HS-5 (cell line): Measurements from ENCODE around the gene ZNF17.
A peak's percentile ranks its signal among the peaks of the same experiment; 100 is the strongest.

Experiments used
- DNase-seq: peaks from one replicate; pipeline ENCODE4 v3.0.0-alpha.2; 2012; ENCODE audit warnings: low read depth

Gene ZNF17

DNA sequence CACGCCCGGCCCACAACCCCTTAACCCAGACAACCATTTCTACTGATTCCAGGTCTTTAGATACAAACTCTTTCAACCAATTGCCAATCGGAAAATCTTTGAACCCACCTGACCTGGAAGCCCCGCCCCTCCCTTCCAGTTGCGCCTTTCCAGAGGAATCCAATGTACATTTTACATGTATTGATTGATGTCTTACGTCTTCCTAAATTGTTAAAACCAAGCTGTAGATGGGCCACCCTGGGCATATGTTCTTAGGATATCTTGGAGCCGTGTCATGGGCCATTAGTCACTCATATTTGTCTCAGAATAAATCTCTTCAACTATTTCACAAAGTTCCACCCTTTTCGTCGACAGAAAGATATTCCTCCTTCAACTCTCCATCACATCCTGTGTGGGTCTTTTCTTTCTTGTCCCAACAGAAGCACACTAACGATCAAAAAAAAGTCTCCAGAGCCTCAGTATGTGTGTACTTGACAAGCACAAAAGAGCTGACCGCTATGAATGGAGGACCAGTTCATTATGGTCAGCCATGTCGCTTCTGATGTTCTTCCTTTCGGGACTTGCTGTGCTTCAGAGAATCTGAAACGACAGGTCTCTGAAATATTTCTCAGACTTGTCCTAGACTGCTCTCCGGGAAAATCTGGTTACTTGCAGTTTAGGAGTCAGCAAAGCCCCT is 23.6 kb downstream of the ZNF17 start:
- no peak for DNase-seq

DNA sequence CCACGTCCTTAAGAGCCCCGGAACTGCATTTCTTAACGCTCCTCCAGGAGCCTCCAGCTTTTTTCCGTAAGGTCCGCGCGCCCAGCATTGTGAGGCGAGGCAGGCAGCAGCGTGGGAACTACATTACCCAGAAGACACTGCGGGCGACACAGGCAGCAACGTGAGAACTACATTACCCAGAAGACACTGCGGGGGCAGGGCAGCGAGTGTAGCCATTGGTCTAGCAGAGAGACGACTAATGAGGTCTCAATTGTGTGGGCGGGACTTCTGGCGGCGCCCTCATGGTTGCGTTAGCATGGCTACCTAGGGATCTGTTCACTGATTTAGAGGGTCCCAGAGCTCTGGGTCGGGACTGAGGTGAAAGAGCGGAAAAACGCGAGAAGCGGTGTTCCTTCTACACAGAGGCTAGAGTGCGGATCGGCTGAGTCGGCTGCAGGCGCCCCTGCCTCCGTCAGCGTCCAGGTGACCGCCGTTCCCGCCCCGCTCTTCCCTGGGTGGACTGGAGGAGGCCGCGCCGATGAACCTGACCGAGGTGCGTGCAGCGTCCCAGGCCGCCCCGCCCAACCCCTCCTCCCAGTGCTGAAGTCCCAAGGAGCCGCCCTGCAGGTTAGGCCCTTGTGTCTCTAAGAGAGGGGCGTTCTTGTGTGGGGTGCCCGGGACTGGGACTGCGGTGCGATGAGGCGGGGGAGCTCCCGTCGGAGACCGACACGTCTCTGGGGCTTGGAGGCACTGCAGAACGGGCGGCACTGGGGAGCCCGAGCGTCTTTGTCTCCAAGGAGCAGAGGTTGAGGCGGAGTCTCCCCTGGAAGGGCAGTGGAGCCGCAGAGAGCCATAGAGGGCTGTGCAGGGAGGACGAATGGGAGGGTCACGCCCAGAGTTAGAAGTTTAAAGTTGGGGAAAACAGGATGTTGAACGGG is 24.4 kb downstream of the ZNF17 start, which contains the start of gene ZNF749:
Gene ZNF749, plus strand, starts transcription at position 264 of the 917 bp plus-strand sequence. Its CDS starts 254 bp downstream, at position 518.
- DNase-seq = peak; percentile 86

DNA sequence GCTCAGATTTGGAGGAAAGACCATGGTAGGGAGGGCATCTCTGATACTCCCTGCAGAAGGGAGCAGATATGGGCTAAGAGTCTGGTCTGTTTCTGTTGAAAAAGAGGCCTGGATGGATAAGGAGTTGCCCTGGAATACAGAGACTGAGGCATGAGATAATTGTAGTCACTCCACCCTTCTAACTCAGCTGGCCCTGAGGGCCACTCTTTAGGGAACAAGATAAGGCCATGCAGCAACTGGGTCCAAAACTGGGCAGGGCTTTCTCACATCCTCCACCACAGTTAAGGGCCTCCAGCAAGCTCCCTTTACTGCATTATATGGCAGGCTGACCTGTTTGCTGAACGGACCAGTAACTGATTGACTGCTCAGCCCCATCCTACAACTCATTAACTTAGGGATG is 25.5 kb downstream of the ZNF17 start:
- no peak for DNase-seq

DNA sequence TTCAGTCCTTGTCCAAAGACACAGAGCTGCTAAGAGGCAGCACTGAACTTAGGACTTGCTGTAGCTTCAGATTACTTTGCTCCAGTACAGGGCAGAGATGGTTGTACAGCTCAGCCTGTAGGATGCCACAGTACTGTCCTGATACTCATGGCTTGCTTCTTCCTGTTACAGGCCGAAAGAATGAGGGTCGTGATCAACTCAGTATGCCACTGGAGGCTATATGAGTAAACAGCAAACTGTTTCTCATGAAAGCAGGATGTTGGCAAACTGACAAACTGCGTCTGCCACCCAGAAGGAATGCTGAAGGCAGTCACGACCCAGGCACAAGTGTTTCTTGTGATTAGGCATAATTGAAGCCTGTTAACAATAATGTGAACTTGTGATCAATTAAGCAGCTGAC is 27.0 kb downstream of the ZNF17 start:
- no peak for DNase-seq

DNA sequence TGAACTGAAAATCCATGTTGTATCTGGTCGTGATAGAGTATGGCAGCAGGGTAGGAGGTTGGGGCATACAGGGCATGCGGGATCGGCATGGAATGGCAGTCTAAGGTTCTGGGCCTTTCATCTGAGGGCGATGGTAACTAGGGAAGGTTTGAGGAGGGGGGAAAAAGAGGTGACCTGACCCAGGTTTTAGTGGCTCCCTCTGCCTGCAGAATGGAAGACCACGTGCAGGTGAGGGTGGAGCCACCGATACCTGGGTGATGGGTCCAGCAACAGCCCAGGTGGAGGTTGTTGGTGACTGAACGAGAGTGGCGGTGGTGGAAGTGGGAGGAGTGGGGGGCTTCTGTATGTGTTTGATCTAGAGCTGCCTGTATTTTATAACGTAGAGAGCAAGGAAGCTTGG is 28.0 kb downstream of the ZNF17 start:
- no peak for DNase-seq

DNA sequence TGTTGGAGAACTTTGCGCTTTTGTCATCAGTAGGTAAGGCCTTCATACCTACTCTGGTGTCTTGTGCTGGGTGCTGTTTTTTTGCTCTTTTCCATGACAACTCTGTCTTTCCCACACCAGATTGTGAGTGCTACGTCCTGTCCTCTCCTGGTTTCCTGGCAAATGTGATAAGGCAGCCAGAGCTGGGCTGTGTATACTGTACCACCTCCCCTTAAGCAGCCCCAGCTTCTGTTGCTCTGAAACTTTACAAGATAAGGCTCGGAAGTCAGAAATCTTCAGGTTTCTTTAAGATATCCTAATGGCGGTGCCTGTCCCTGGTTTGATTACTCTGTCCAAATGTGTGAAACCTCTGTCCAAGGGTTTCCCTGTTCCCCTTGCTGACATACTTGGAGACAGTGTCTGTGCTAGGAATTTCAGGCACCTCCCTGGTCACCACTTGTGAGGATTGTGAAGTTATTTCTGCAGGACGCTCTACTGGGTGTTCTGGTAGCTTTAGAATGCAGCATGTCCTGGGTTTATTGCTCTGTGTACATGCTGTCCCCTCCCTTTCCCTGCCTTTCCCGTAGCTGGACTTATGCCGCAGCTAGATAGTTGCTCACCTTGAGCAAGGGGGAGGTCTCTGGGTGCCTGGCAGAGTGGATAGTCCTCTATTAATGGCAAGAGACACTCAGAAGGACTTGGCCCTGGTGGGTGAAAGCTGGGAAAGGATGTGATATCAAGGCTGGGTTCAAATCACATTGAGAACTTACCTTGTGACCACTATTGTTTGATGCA is 31.2 kb downstream of the ZNF17 start:
- no peak for DNase-seq

DNA sequence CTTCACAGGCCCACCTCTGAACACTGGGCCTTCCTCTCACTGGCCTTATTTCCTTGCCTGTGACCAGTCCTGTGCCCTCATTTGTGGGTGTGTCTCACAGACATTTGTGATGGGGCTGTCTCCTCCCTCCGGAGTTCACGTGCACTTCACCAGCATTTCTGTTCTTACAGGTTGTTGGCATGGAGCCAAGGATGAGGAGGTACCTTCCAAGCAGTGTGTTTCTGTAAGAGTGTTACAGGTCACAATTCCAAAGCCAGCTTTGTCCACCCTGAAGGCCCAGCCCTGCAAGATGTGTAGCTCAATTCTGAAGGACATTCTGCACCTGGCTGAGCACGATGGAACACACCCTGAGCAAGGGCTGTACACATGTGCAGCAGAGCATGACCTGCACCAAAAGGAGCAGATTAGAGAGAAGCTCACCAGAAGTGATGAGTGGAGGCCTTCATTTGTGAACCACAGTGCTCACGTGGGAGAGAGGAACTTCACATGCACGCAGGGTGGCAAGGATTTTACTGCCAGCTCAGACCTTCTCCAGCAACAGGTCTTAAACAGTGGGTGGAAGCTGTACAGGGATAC is 32.2 kb downstream of the ZNF17 start:
- DNase-seq = no peak

DNA sequence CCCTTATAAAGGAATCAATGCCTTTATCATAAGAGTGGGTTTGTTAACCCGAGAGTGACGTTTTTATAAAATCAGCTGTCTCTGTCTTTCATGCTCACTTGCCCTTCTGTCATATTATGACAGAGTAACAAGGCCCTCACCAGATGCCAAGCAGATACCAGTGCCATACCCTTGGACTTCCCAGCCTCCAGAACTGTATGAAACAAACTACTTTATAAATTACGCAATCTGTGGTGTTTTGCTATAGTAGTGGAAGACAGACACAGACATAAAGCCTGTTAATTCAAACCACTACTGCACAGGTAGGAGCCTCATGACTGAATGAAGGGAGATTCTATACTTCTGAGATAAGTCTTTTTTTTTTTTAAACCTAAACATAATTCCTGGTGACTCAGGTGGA is 41.3 kb downstream of the ZNF17 start:
- DNase-seq = no peak

- no peak for DNase-seq
Observed at GRCh38 chr19:57465680-57466381, 54.9 kb downstream of the ZNF17 start.

- no peak for DNase-seq
Observed at GRCh38 chr19:57466489-57466888, 55.5 kb downstream of the ZNF17 start.
